ENCODE data around the gene ITGA5. TPM values are rescaled to one million over a fixed set of nuclear protein-coding genes. Genes with fewer than 3 reads are reported as not detected.

The ITGA5 gene
- total RNA-seq, 1 experiment from 2014 or later: 96.8 TPM

- intact Hi-C loops (cut with micrococcal nuclease; ENCODE audit: unreplicated experiment): no loop called here
- Histone ChIP-seq H3K27ac (ENCODE audit: low read depth, low read length, poor library complexity, severe bottlenecking) (peak within 1 kb of the TSS; percentile 8), H3K27me3 (replicated peaks; ENCODE audit: insufficient read depth, low read depth, low read length, poor library complexity) (no peaks in the 10 kb centered on the region), H3K9me3 (ENCODE audit: low read depth, low read length, poor library complexity, severe bottlenecking) (no peaks in the 10 kb centered on the region), H3K4me1 (ENCODE audit: insufficient read depth, low read length, poor library complexity, severe bottlenecking) (peaks cover 35% of the 10 kb centered on the region), H3K4me3 (ENCODE audit: low read depth, low read length, poor library complexity, severe bottlenecking) (no peak within 1 kb of the TSS), H3K36me3 (ENCODE audit: insufficient read depth, low read length, poor library complexity, severe bottlenecking) (no peaks in the 10 kb centered on the region)
- ChIA-PET POLR2A (ENCODE audit: low non-redundant PET) (no interaction called here), CTCF (interaction anchor here (0.5 to 1.0 kb wide), 2 partner anchors 15 kb away, joined by 3 read pairs; no protein-coding TSS in a partner anchor)
- BruUV-seq (replicated peaks): no TSS peak
- no peak for DNase-seq (ENCODE audit: low spot score)
- TF ChIP-seq EZH2 (IDR thresholded peaks at IDR 0.05; ENCODE audit: borderline replicate concordance, low read depth, low read length, poor library complexity, severe bottlenecking): no peak
- TF ChIP-seq, protein P1, sequence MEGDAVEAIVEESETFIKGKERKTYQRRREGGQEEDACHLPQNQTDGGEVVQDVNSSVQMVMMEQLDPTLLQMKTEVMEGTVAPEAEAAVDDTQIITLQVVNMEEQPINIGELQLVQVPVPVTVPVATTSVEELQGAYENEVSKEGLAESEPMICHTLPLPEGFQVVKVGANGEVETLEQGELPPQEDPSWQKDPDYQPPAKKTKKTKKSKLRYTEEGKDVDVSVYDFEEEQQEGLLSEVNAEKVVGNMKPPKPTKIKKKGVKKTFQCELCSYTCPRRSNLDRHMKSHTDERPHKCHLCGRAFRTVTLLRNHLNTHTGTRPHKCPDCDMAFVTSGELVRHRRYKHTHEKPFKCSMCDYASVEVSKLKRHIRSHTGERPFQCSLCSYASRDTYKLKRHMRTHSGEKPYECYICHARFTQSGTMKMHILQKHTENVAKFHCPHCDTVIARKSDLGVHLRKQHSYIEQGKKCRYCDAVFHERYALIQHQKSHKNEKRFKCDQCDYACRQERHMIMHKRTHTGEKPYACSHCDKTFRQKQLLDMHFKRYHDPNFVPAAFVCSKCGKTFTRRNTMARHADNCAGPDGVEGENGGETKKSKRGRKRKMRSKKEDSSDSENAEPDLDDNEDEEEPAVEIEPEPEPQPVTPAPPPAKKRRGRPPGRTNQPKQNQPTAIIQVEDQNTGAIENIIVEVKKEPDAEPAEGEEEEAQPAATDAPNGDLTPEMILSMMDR (conservative IDR thresholded peaks at IDR 0.05; ENCODE audit: low read depth, low read length): no peak
Measured at GRCh38 chr12:54384591-54385041, 34.5 kb downstream of the ITGA5 start, which contains the start of gene ZNF385A. Gene ZNF385A, minus strand, starts transcription at chr12:54384733. Its CDS starts 219 bp downstream, at chr12:54384514.

DNA sequence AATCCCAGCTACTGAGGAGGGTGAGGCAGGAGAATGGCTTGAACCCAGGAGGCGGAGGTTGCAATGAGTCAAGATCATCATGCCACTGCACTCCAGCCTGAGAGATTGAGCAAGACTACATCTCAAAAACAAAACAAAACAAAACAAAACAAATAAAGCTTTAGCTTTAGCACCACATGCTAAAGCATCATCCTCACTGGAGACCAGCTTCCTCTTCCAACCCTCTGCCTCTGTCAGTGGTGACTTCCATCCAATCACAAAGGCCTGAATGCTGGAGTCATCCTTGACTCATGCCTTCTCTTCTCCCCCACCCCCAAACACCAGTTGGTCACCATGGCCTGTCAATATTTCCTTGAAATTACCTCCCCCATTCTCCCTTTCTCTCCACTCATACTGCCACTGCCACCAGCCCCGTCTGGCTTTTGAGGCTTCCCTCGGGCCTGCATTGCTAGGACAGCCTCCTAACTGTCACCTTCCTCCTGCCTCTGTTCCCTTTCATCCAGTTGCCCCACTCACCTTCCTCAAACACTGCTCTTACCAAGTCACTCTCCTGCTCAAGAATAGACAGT, 35.9 kb downstream of the ITGA5 start:
- CTCF ChIA-PET: interaction anchor here (1.7 kb wide), 1 partner anchor 16 kb away, joined by 9 read pairs; no protein-coding TSS in a partner anchor
- intact Hi-C loops (cut with micrococcal nuclease; ENCODE audit: unreplicated experiment): no loop called here
- Histone ChIP-seq H3K4me3 (ENCODE audit: low read depth, low read length, poor library complexity, severe bottlenecking) (no peak overlapping the region), H3K36me3 (ENCODE audit: insufficient read depth, low read length, poor library complexity, severe bottlenecking) (no peaks in the 10 kb centered on the region), H3K9me3 (ENCODE audit: low read depth, low read length, poor library complexity, severe bottlenecking) (no peaks in the 10 kb centered on the region), H3K4me1 (ENCODE audit: insufficient read depth, low read length, poor library complexity, severe bottlenecking) (peaks cover 26% of the 10 kb centered on the region), H3K27me3 (replicated peaks; ENCODE audit: insufficient read depth, low read depth, low read length, poor library complexity) (no peaks in the 10 kb centered on the region), H3K27ac (ENCODE audit: low read depth, low read length, poor library complexity, severe bottlenecking) (no peak overlapping the region)
- TF ChIP-seq, protein P1 (conservative IDR thresholded peaks at IDR 0.05; ENCODE audit: low read depth, low read length): no peak
- TF ChIP-seq EZH2 (IDR thresholded peaks at IDR 0.05; ENCODE audit: borderline replicate concordance, low read depth, low read length, poor library complexity, severe bottlenecking): no peak
- DNase-seq (ENCODE audit: low spot score): no peak
- no TSS peak for BruUV-seq (replicated peaks)
- POLR2A ChIA-PET (ENCODE audit: low non-redundant PET): no interaction called here

DNA sequence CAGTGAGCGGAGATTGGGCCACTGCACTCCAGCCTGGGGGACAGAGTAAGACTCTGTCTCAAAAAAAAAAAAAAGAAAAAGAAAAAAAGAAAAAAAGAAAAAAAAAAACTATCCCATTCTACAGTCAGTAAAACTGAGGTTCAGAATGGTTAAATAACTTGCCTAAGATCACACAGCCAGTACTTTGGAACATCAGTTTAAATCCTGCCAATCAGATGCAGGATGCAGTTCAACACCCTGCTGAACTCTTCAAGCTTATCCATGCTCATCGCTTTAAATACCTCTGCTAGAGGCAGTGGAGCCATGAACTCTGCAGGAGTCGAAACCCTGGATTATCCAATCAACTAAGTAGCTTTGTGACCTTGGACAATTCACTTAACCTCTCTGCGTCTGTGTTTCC, 37.9 kb downstream of the ITGA5 start:
- TF ChIP-seq, protein P1 (conservative IDR thresholded peaks at IDR 0.05; ENCODE audit: low read depth, low read length): no peak
- TF ChIP-seq EZH2 (IDR thresholded peaks at IDR 0.05; ENCODE audit: borderline replicate concordance, low read depth, low read length, poor library complexity, severe bottlenecking): no peak
- Histone ChIP-seq H3K27ac (ENCODE audit: low read depth, low read length, poor library complexity, severe bottlenecking) (no peak overlapping the region), H3K27me3 (replicated peaks; ENCODE audit: insufficient read depth, low read depth, low read length, poor library complexity) (no peaks in the 10 kb centered on the region), H3K36me3 (ENCODE audit: insufficient read depth, low read length, poor library complexity, severe bottlenecking) (no peaks in the 10 kb centered on the region), H3K4me1 (ENCODE audit: insufficient read depth, low read length, poor library complexity, severe bottlenecking) (peaks cover 13% of the 10 kb centered on the region), H3K9me3 (ENCODE audit: low read depth, low read length, poor library complexity, severe bottlenecking) (no peaks in the 10 kb centered on the region), H3K4me3 (ENCODE audit: low read depth, low read length, poor library complexity, severe bottlenecking) (no peak overlapping the region)
- ChIA-PET CTCF (interaction anchor here (0.7 to 1.1 kb wide), 2 partner anchors 18 to 51 kb away, joined by 3 to 6 read pairs; no protein-coding TSS in a partner anchor), POLR2A (ENCODE audit: low non-redundant PET) (no interaction called here)
- no peak for DNase-seq (ENCODE audit: low spot score)
- intact Hi-C loops (cut with micrococcal nuclease; ENCODE audit: unreplicated experiment): no loop called here
- no TSS peak for BruUV-seq (replicated peaks)

Measured in A673 (cell line).